HG03575 (cell line): ENCODE measurements around the gene GON4L.
"Not testable (repeated sequence)": the region's sequence is repeated elsewhere in the genome, so short reads cannot be mapped to it uniquely, and the experiment has no call there.

Source experiments
- ATAC-seq: cut with Tn5 transposase; IDR thresholded peaks from one replicate; pipeline ENCODE4 v1.9.1; 2021; ENCODE audit not compliant: unreplicated experiment, insufficient number of reproducible peaks, low FRiP score; ENCODE audit errors: extremely low read depth

Gene GON4L

DNA sequence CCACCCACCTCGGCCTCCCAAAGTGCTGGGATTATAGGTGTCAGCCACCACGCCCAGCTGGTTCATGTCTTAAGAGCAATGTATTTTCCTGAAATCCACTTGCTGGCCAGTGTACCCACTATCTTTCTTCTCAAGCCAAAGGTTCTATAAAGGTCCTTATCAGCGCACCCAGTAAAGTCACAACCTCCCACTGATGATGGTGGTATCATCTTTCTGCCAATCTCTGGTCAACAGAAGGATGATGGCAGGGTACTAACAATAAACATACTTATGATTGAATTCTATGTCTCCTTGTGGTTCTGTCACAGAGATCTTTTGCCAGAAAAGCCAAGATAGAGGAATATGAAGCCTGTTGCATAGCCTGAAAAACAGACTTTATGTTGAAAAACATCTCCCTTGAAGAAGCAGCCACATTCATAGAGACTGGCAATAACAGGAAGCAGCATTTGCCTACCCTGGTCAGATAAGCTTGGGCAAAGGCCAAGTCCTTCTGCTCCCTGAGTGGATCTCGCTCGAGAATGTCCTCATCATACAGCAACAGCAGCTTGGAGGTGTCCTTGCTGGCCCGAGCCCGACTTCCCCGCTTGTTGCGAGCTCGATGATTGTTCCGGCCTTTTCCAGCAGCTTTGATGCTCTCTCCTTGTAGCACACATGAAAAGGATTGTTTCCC, 95.1 kb downstream of the GON4L start:
- ATAC-seq: no peak

DNA sequence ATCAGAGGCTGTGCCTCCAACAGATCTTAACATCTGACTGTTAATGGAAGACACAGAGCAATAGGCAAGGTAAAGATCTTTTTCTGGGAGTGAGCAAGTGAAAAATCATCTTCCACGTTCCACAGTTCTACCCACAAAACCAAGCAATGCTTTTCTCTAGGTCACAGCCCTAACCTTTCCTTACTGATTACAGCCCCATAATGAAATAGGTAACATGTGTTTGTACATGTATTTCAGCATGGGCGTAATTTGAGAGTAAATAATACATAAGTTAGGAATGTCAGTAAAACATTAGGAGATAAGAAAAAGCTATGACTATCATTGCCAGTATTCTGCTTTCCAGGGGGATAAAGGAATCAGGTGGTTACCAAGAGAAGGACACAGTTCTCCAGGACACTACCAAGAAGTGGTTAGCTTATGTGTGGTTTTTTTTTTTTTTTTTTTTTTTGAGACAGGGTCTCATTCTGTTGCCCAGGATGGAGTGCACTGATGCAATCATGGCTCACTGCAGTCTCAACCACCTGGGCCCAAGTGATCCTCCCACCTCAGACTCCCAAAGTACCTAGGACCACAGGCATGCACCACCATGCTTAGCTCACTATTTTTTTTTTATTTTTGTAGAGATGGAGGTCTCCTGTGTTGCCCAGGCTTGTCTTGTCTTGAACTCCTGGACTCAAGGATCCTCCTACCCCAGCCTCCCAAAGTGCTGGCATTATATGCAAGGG, 96.1 kb downstream of the GON4L start:
- no peak for ATAC-seq

DNA sequence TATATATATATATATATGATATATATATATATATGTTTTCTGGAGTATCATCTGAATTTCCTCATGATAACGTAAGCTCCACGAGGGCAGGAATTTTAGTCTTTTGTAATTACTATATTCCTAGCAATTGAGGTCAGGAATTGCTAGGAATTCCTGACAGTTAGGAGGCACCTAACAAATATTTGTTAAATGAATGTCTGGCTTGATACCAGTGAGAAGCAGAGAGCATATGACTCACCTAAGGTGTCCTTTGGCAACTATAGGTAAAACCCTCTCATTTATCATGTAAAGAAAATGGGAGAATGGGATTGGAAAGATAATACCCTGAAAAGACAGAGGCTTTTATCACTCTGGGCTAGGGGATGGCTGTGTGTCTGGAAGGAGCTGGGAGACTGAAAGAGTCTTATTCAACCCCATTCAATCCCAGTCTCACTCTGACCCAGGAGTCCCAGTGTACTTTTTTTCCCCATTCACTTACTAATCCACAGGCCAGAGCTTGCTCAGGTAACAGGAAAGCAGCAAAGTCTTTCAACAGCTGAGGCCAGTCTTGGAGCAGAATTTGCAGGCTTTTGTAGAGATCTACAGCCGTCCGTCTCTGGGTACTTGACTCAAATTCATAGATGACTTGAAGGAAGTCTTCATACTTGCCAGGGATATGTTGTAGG, 96.9 kb downstream of the GON4L start:
- no peak for ATAC-seq

DNA sequence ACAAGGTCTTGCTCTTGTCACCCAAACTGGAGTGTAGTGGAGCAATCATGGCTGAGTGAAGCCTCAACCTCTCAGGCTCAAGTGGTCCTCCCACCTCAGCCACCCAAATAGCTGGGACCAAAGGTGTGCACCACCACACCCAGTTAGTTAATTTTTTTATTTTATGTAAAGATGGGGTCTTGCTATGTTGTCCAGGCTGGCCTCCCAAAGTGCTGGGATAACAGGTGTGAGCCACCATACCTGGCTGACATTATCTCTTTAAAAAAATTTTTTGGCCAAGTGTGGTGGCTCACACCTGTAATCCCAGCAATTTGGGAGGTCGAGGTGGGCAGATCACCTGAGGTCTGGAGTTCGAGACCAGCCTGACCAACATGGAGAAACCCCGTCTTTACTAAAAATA, 98.0 kb downstream of the GON4L start:
- ATAC-seq: not testable (repeated sequence)

DNA sequence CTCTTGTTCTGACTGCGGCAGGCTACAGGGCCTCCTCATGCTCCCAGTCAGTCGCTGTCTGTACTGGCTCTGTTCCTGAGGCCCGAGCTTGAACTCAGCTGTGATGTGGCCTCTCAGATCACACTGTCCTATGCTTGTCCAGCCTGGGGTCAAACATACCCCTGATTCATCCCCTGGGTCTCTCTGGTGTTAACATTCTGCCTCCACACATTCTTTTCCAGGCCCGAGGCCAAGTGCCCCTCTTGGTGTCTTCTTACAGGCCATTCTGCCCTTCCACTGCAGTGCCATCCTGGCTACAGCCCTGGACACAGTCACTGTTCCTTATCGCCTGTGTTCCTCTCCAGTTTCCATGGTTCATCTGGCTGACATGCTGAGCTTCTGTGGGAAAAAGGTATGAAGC, 108.9 kb downstream of the GON4L start:
- ATAC-seq: not testable (repeated sequence)

DNA sequence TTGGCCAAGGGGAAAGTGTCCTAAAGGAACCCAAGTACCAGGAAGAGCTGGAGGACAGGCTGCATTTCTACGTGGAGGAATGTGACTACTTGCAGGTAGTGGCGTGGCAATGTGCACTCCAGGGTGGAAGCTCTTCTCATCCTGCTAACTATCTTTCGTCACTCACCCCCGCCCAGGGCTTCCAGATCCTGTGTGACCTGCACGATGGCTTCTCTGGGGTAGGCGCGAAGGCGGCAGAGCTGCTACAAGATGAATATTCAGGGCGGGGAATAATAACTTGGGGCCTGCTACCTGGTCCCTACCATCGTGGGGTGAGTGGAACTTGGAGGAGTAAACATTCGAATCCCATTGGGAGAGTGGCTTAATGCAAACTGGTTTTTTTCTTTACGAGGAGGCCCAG, 109.4 kb downstream of the GON4L start:
- ATAC-seq: not testable (repeated sequence)

DNA sequence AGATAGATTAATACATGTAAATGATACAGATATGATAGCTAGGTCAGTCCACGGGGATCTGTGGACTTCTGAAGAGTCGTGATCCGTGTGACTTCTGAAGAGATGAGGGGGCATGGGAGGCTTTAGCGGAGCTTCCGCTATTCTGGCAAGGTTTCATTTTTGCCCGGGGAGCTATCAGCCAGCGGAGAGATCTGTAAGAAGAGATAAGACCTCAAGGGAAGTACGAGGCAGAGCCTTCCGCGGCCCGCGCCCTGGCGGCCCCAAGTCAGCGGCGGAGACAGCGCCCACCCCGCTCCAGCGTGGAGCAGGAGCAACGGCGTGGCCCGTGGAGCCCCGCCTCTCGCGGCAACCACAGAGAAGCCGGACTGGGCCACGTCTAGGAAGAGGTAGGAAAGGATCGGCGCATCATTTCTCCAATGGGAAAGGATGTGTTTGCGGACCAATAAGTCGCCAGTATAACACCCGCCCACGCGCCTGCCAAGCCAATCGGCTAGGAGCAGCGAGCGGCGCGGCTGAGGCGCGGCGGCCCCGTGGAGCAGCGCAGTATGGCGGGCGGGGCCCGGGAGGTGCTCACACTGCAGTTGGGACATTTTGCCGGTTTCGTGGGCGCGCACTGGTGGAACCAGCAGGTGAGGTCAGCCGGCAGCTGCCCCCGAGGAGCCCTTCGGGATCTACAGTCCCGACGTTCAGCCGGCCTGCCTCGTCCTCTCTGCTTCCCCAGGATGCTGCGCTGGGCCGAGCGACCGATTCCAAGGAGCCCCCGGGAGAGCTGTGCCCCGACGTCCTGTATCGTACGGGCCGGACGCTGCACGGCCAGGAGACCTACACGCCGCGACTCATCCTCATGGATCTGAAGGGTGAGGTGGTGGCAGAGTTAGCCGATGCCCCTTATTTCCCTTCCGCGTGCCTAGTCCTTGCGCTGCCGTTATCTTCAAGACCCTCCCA, 111.5 kb downstream of the GON4L start:
- ATAC-seq: peak; percentile 52

DNA sequence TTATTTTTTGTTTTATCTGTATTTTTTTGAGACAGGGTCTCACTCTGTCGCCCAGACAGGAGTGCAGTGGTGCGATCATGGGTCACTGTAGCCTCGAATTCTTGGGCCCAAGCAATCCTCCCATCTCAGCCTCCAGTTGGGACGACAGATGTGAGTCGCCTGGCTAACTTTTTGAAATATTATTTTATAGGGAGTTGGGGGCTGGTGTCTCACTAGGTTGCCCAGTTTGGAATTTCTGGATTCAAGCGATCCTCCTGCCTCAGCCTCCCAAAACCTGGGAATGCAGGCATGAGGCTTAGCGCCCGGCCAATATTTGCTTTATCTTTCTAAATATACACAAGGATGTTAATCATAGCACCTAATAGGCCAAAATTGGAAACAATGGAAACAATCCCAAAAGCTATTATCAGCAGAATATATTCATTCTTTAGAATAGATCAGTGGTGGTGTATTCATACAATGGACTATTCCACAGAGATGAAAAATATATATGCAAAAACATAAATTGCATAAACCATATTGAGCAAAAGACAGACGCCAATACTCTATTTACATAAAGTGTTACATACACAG, 112.2 kb downstream of the GON4L start:
- ATAC-seq: no peak

DNA sequence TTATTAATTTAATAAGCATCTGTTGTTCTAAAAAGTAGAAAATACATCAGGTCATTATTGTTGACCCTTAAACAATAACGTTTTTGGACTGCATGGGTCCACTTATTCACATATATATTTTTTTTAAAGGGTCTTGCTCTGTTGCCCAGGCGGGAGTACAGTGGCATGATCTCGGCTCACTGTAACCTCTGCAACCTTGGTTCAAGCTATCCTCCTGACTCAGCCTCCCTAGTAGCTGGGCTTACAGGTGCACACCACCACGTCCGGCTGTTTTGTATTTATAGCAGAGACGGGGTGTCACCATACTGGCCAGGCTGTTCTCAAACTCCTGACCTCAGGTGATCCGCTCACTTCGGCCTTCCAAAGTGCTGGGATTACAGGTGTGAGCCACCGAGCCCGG, 115.1 kb downstream of the GON4L start:
- no peak for ATAC-seq

DNA sequence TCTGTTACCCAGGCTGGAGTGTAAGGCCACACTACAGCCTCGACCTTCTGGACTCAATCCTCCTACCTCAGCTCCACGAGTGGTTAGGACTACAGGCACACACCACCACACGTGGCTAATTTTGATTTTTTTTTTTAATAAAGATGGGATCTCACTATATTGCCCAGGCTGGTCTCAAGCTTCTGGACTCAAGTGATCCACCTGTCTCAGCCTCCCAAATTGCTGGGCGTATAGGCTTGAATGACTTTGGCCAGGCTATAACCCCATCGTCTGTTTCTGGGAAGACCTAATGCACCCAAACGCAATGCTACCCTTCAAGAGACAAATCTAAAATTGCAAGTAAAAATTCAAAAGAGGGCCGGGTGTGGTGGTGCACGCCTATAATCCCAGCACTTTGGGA, 116.0 kb downstream of the GON4L start:
- no peak for ATAC-seq

DNA sequence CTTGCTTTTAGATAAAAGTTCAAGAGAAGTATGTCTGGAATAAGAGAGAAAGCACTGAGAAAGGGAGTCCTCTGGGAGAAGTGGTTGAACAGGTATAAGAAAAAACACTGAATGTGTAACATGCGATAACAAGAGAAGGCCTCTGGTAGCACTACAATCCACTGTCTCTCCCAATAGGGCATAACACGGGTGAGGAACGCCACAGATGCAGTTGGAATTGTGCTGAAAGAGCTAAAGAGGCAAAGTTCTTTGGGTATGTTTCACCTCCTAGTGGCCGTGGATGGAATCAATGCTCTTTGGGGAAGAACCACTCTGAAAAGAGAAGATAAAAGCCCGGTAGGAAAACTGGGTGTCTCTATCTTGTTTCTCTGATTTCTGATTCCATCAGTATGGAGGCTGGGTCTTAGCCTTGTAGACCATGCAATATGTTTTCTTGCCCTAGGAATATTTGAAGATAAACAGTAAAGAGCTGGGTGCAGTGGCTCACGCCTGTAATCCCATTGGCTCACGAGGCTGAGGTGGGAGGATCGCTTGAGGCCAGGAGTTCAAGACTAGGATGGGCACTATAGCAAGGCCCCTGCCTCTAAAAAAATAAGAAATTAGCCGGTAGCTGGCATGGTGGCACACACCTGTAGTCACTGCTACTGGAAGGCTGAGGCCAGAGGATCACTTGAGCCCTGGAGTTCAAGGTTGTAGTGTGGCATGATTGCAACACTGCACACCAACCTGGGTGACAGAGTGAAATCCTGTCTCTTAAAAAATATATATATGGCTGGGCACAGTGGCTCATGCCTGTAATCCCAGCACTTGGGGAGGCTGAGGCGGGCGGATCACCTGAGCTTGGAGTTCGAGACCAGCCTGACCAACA, 127.7 kb downstream of the GON4L start:
- no peak for ATAC-seq

DNA sequence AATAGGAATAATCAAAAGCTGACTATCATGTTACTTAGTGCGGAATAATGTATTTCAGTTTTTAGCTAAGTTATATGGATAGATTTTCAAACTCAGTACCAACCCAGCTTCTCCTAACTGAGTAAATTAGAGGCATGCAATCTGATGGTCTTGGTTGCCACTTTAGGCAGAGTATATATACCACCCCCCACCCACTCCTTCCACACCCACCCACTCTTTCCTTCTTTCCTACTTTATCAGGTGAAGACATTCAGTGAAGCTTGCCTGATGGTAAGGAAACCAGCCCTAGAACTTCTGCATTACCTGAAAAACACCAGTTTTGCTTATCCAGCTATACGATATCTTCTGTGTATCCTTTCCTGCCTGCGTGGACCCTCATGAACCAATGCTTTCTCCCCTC, 131.9 kb downstream of the GON4L start:
- no peak for ATAC-seq

DNA sequence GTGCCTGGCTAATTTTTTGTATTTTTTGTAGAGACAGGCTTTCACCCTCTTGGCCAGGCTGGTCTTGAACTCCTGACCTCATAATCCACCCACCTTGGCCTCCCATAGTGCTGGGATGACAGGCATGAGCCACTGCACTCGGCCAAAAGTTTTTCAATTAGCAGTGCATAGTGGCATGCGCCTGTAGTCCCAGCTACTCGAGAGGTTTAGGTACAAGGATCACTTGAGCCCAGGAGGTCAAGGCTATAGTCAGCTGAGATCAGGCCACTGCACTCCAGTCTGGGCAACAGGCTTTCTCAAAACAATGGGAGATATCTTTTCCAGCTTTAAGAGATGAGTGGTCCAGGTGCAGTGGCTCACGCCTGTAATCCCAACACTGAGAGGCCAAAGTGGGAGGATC, 137.3 kb downstream of the GON4L start:
- no peak for ATAC-seq

DNA sequence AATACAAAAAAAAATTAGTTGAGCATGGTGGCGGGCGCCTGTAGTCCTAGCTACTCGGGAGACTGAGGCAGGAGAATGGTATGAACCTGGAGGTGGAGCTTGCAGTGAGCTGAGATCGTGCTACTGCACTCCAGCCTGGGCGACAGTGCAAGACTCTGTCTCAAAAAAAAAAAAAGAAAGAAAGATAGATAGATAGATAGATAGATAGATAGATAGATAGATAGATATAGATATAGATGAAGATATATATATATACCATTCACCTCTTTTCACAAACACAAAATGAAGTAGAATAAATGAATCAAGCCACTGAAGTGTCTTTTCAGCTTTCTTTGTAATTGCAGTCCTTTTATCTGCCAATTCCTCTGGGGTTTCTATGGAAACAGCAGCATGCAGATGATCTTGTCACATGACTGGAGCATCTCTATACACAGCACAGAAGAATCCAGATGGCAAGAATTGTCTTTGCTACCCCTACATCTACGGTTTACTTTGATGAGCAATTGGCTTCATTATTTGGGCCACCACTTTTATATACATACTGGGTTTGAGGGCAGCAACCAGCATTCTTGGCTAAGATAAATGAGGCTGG, 138.4 kb downstream of the GON4L start:
- not testable (repeated sequence) for ATAC-seq

DNA sequence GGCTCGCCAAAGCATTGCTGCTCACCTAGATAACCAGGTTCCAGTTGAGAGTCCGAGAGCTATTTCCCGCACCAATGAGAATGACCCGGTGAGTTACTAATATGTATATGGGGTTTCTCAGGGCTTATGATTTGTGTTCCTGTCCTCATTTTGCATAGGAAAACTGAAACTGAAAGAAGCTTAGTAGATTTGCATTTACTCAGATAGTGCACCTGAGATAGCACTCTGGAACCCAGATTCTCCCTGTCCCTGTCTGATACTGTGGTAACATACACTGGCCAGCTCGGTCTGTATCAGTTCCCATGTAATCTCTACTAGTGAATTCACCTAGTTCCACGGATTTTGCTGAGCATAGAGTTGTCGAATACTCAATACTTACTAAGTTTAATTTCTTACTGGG, 140.0 kb downstream of the GON4L start:
- no peak for ATAC-seq

DNA sequence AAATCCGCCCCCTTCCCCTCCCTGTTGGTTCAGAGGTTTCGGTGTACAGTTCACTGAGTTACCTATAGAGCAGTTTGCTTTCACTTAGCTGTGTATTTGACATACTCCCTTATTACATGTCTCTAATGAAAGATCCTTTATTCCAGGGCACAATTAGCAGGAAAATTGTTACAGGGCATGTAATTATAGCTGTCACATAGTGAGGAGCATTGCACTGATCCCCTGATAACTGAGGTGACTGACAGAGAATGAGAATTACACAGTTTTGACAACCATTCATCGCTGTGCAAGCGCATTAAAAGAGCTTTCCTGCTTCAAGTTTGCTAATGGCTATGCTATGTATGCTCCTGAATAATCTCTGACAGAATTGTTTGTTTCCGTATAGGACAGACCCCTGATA, 141.2 kb downstream of the GON4L start:
- no peak for ATAC-seq

DNA sequence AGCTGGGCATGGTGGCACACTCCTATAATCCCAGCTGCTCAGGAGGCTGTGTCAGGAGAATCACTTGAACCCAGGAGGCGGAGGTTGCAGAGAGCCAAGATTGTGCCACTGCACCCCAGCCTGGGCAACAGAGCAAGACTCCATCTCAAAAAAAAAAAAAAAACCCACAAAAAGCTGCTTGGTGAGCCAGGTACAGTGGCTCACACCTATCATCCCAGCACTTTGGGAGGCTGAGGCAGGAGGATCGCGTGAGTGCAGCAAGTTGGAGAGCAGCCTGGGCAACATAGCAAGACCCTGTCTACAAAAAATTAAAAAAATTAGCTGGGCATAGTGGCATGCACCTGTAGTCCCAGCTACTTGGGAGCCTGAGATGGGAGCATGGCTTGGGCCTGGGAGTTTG, 142.0 kb downstream of the GON4L start:
- ATAC-seq: not testable (repeated sequence)

DNA sequence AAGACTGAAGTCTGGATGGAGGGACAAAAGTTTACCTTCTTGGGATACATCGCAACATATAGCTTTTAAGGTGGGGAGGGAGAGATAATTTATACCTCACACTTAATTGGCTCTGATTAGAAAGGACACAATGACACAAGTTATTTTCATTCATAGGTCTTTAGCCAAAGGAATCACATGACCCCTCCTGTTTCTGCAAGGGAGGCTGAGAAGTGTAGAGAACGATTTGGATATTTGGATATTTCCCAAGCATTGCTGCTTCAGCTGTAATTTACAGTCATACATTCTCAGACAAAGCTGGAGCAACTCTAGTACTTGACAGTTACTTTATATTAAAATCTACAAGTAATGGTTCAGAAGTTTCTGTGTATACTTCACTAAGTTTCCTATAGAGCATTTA, 143.9 kb downstream of the GON4L start:
- ATAC-seq: no peak
